Upper lobe of right lung (tissue), 1 donor: ENCODE data around the gene FLT3. TPM values are rescaled to one million over a fixed set of nuclear protein-coding genes. Genes with fewer than 3 reads are reported as not detected.

Source experiments
- ATAC-seq: fragments of 200-7000 bp; cut with Tn5 transposase; one replicate; pipeline ENCODE4 v1.9.1; 2020; ENCODE audit warnings: mild to moderate bottlenecking, moderate library complexity
- DNase-seq: peaks from one replicate; pipeline ENCODE4 v3.0.0-alpha.2; 2020
- H3K27ac ChIP-seq: fragments of 200-600 bp; one replicate; pipeline ENCODE4 v1.8.0; 2022
- H3K27me3 ChIP-seq: fragments of 200-600 bp; one replicate; pipeline ENCODE4 v1.8.0; 2022; ENCODE audit warnings: mild to moderate bottlenecking
- H3K36me3 ChIP-seq: fragments of 200-600 bp; one replicate; pipeline ENCODE4 v1.8.0; 2022
- H3K4me1 ChIP-seq: fragments of 200-600 bp; one replicate; pipeline ENCODE4 v1.8.0; 2022
- H3K4me3 ChIP-seq: fragments of 200-600 bp; one replicate; pipeline ENCODE4 v1.8.0; 2022; ENCODE audit warnings: mild to moderate bottlenecking
- H3K9me3 ChIP-seq: fragments of 200-600 bp; one replicate; pipeline ENCODE4 v1.8.0; 2022
- intact Hi-C: fragments of 100-400 bp; cut with DNase I; formaldehyde crosslinking; loops from one replicate; pipeline ENCODE4 v1.11.0; 2022
- total RNA-seq: library from RNA; stranded (reverse); fragmentation: NEBNext Ultra II Directional; extraction: Animal tissue kit (Norgen Biotek cat#: 25700); gene quantifications from one replicate; pipeline ENCODE4 v1.2.1, GENCODE V29; 2021
- TF ChIP-seq, protein P1 (sequence below): fragments of 200-600 bp; IDR thresholded peaks from one replicate; pipeline ENCODE4 v1.8.0; 2022; ENCODE audit warnings: antibody characterized with exemption
- donor health status: DM: no; HTN: yes; CAD: no; lungs with severe emphysema.

The FLT3 gene
- total RNA-seq, 1 donor from 2014 or later = 1.1 TPM

GRCh38 chr13:28031896-28032288 is 68.5 kb downstream of the FLT3 start:
- no peak for DNase-seq
- Histone ChIP-seq H3K4me1 (no peaks in the 10 kb centered on the region), H3K9me3 (no peaks in the 10 kb centered on the region), H3K27ac (no peak overlapping the region), H3K36me3 (no peaks in the 10 kb centered on the region), H3K4me3 (no peak overlapping the region), H3K27me3 (peaks cover 17% of the 10 kb centered on the region)
- TF ChIP-seq, protein P1, sequence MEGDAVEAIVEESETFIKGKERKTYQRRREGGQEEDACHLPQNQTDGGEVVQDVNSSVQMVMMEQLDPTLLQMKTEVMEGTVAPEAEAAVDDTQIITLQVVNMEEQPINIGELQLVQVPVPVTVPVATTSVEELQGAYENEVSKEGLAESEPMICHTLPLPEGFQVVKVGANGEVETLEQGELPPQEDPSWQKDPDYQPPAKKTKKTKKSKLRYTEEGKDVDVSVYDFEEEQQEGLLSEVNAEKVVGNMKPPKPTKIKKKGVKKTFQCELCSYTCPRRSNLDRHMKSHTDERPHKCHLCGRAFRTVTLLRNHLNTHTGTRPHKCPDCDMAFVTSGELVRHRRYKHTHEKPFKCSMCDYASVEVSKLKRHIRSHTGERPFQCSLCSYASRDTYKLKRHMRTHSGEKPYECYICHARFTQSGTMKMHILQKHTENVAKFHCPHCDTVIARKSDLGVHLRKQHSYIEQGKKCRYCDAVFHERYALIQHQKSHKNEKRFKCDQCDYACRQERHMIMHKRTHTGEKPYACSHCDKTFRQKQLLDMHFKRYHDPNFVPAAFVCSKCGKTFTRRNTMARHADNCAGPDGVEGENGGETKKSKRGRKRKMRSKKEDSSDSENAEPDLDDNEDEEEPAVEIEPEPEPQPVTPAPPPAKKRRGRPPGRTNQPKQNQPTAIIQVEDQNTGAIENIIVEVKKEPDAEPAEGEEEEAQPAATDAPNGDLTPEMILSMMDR = no peak
- ATAC-seq = peak; percentile 9
- intact Hi-C loops = no loop called here

- ATAC-seq (peak; percentile 92), DNase-seq (peak; percentile 82)
- TF ChIP-seq, protein P1 = no peak
- no peaks in the 10 kb centered on the region for H3K9me3 ChIP-seq
- intact Hi-C loops = no loop called here
- no peak overlapping the region for H3K27ac ChIP-seq
- peaks cover 14% of the 10 kb centered on the region for H3K27me3 ChIP-seq
- H3K4me1 ChIP-seq = no peaks in the 10 kb centered on the region
- no peaks in the 10 kb centered on the region for H3K36me3 ChIP-seq
- H3K4me3 ChIP-seq = no peak overlapping the region
Measured at GRCh38 chr13:28031220-28031895, 69.0 kb downstream of the FLT3 start.

DNA sequence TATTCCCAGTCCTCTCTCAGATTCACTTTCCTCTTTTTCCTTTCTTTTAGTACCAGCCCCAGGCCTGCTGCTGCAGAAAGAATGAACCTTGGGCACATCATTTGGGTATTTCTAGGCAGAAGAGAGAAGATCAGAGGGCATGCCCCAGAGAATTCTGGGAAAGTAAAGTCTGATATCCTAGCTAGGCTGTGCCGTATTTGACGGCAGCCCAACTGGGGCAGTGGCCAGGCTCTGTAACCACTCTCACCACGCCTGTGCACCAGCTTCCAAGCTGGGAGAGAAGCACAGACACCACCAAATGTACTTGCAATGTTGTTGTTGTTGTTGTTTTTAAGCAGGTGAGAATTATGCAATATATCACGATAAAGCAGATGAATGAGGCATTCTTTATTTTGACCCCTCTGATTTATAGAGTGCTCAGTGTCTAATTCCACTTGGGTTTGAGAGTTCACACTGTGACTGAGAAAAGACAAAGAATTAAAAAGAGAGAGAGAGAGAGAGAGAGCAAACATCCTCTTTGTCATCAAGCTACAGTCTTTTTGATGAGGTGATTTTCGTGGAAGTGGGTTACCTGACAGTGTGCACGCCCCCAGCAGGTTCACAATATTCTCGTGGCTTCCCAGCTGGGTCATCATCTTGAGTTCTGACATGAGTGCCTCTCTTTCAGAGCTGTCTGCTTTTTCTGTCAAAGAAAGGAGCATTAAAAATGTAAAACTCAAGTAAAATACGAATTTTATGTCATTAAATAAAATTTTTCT is 72.6 kb downstream of the FLT3 start:
- Histone ChIP-seq H3K4me3 (no peak overlapping the region), H3K27me3 (peaks cover 9% of the 10 kb centered on the region), H3K4me1 (peaks cover 3% of the 10 kb centered on the region), H3K9me3 (no peaks in the 10 kb centered on the region), H3K27ac (no peak overlapping the region), H3K36me3 (no peaks in the 10 kb centered on the region)
- no peak for DNase-seq
- TF ChIP-seq, protein P1 = no peak
- intact Hi-C loops = no loop called here
- ATAC-seq = no peak

GRCh38 chr13:28027071-28027470 is 73.3 kb downstream of the FLT3 start:
- H3K9me3 ChIP-seq = no peaks in the 10 kb centered on the region
- DNase-seq (no peak), ATAC-seq (no peak)
- TF ChIP-seq, protein P1 = no peak
- H3K27ac ChIP-seq = no peak overlapping the region
- intact Hi-C loops = no loop called here
- no peaks in the 10 kb centered on the region for H3K36me3 ChIP-seq
- H3K27me3 ChIP-seq = peaks cover 9% of the 10 kb centered on the region
- peaks cover 6% of the 10 kb centered on the region for H3K4me1 ChIP-seq
- no peak overlapping the region for H3K4me3 ChIP-seq

- TF ChIP-seq, protein P1 = no peak
- Histone ChIP-seq H3K9me3 (no peaks in the 10 kb centered on the region), H3K36me3 (no peaks in the 10 kb centered on the region), H3K4me3 (no peak overlapping the region), H3K4me1 (peaks cover 6% of the 10 kb centered on the region), H3K27me3 (peaks cover 9% of the 10 kb centered on the region), H3K27ac (no peak overlapping the region)
- intact Hi-C loops = no loop called here
- ATAC-seq = no peak
- no peak for DNase-seq
Measured at GRCh38 chr13:28026508-28026907, 73.9 kb downstream of the FLT3 start.
